GM10248 (cell line): ENCODE results near the gene SLC35D3.
"Not testable (repeated sequence)": the region's sequence is repeated elsewhere in the genome, so short reads cannot be mapped to it uniquely, and the experiment has no call there.

Source experiments
- CTCF ChIA-PET: fragments of 300-600 bp; sonication (Branson Sonifier 250); formaldehyde crosslinking; extraction: SDS; loops from one replicate; lab custom pipeline; 2021; ENCODE audit warnings: antibody characterized with exemption; lab: Yijun Ruan, JAX
- POLR2A ChIA-PET: fragments of 350-650 bp; sonication (Branson Sonifier 250); formaldehyde crosslinking; extraction: SDS; loops from one replicate; lab custom pipeline; 2020; ENCODE audit warnings: antibody characterized with exemption; lab: Yijun Ruan, JAX
- DNase-seq: peaks from one replicate; pipeline ENCODE4 v3.0.0; 2012; ENCODE audit errors: extremely low spot score
- TF ChIP-seq, protein P1 (sequence below): IDR thresholded peaks from 2 replicates; pipeline ENCODE4 v1.5.1; 2012; ENCODE audit warnings: mild to moderate bottlenecking, low read depth; ENCODE audit errors: extremely low read depth, missing control alignments, control extremely low read depth

SLC35D3 gene

DNA sequence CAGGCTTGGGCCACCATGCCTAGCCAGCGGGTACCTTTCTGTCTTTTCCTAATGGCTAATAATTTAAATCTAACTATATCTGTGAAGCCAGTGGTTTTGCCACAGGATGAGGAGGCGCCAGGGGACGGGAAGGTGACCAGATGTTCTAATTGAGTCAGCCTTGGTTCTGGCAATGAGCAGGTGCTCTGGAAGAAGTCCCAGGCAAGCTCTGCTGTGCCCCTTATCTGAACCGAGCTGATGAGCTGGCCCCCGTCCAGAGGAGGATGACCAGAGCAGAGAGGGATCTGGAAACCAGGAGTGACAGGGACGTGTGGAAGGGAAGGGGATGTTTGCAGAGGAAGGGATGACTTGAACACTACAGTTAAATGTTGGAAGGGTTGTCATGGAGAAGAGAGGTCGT, 46.7 kb downstream of the SLC35D3 start:
- no peak for DNase-seq
- TF ChIP-seq, protein P1, sequence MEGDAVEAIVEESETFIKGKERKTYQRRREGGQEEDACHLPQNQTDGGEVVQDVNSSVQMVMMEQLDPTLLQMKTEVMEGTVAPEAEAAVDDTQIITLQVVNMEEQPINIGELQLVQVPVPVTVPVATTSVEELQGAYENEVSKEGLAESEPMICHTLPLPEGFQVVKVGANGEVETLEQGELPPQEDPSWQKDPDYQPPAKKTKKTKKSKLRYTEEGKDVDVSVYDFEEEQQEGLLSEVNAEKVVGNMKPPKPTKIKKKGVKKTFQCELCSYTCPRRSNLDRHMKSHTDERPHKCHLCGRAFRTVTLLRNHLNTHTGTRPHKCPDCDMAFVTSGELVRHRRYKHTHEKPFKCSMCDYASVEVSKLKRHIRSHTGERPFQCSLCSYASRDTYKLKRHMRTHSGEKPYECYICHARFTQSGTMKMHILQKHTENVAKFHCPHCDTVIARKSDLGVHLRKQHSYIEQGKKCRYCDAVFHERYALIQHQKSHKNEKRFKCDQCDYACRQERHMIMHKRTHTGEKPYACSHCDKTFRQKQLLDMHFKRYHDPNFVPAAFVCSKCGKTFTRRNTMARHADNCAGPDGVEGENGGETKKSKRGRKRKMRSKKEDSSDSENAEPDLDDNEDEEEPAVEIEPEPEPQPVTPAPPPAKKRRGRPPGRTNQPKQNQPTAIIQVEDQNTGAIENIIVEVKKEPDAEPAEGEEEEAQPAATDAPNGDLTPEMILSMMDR = no peak
- ChIA-PET POLR2A (no interaction called here), CTCF (interaction anchor here (0.6 to 1.9 kb wide), 8 partner anchors 9 to 1240 kb away, joined by 3 to 6 read pairs (median 4); no protein-coding TSS in a partner anchor)

DNA sequence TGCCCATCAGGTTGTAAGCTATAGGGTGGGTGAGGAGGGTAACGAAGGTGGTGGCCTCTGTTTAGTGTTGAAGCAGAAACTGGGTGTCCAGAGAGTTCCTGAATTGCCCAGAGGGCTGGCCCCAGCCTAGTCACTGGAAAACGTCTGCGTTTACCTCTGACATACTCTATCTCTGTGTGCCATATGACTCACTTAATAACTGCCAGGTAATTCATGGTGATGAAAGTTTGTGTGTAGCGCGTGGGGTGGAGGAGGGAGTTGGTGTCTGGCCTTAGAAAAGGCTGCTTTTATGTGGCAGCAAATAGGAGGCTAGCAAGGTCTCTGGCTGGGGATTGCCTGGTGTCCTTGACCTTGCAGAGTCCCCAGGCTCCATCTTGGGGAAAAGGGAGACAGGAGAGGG, 47.3 kb downstream of the SLC35D3 start:
- TF ChIP-seq, protein P1 = no peak
- ChIA-PET POLR2A (no interaction called here), CTCF (interaction anchor here (1.0 to 1.9 kb wide), 6 partner anchors 10 to 1239 kb away, joined by 3 to 6 read pairs (median 4); no protein-coding TSS in a partner anchor)
- DNase-seq = no peak

DNA sequence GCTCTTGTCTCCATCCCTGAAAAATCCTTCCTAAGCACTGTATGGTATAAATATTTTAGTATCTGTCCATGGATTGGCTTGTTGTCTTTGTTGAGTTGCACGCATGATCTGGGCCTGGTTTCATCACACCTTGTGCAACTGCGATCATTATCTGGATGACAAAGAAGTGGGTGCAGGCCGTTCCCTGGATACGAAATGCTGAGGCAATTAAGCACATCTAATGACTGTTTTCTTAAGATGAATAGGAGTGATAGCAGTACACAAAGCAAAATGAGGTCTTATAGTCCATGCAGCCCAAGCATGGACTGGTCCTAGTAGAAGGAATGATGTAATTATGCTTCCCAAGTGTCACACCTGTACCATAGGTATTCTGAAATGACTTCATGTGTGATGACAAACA, 47.8 kb downstream of the SLC35D3 start:
- TF ChIP-seq, protein P1 = no peak
- no peak for DNase-seq
- CTCF ChIA-PET = interaction anchor here (0.8 to 1.9 kb wide), 5 partner anchors 10 to 1239 kb away, joined by 3 to 5 read pairs (median 4); no protein-coding TSS in a partner anchor
- POLR2A ChIA-PET = no interaction called here

DNA sequence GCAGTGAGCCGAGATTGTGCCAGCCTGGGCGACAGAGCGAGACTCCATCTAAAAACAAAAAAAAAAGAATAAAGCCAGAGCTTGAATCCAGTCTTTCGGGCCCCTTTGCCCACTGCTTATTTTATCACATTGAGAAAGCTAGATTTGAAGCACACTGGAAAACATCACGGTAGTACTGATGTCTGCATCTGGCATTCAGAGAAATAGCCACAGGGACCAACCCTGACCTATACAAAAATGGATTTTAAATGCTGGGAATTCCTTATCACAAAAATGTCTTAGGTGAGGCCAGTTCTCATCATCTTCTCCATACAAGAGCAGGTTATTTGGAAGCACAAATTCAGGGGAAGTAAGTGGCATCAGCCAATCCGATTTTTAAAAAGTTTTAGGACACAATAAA, 49.5 kb downstream of the SLC35D3 start:
- DNase-seq = no peak
- ChIA-PET CTCF (interaction anchor here (1.1 to 1.8 kb wide), 4 partner anchors 9 to 1221 kb away, joined by 3 to 6 read pairs (median 4); no protein-coding TSS in a partner anchor), POLR2A (no interaction called here)
- TF ChIP-seq, protein P1 = no peak

DNA sequence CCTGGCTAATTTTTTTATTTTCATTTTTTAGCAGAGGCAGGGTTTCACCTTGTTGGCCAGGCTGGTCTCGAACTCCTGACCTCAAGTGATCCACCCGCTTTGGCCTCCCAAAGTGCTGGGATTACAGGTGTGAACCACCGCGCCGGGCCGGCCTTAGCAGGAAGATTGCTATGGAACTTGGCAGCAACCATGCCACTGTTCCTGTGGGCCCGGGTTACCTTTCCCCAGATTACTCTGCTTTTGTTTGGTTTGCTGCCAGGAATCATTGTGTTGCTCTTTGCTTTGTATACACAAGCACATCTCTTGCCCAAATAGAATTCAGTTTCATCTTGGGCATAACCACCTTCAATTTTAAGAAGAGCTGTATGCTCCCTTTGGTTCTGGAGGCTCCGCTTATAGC, 51.7 kb downstream of the SLC35D3 start:
- DNase-seq, POLR2A ChIA-PET: not testable (repeated sequence)
- CTCF ChIA-PET = interaction anchor here (1.0 to 1.5 kb wide), 5 partner anchors 10 to 30 kb away, joined by 3 to 4 read pairs (median 3); no protein-coding TSS in a partner anchor
